HCT116 (cell line): ENCODE measurements around the gene PLA2G4B. TPM values are rescaled to one million over a fixed set of nuclear protein-coding genes. Genes with fewer than 3 reads are reported as not detected.

ENCODE experiments used
- ATAC-seq: fragments of 200-7000 bp; cut with Tn5 transposase; 2 replicates; pipeline ENCODE4 v1.9.1; 2020; ENCODE audit warnings: mild to moderate bottlenecking, moderate library complexity
- BruUV-seq: library from RNA; stranded (reverse); fragments of 400-500 nt; replicated peaks from 2 replicates; lab custom pipeline; 2021; lab: Mats Ljungman, UMichigan
- CTCF ChIA-PET: fragments of 300-600 bp; sonication (Branson Sonifier 250); formaldehyde crosslinking; loops from one replicate; lab custom pipeline; 2021; ENCODE audit warnings: antibody characterized with exemption; lab: Charles Lee
- POLR2A ChIA-PET: fragments of 300-600, 350-600 bp; sonication (Branson Sonifier 250); formaldehyde crosslinking; loops from one replicate; lab custom pipeline; 2021; ENCODE audit warnings: antibody characterized with exemption; lab: Charles Lee
- RAD21 ChIA-PET, 2 experiments: fragments of 300-600 bp; sonication (Branson Sonifier 250); formaldehyde crosslinking; loops; one replicate each; lab custom pipeline; 2023; ENCODE audit warnings: low total read pairs in 2 of 2; ENCODE audit not compliant: uncharacterized antibody in 2 of 2, unreplicated experiment in 2 of 2, low non-redundant PET in 1 of 2; lab: Charles Lee
- DNase-seq: peaks from one replicate; pipeline ENCODE4 v3.0.0-alpha.2; 2010; ENCODE audit warnings: low read depth, low spot score
- H2AFZ ChIP-seq: fragments of 200-600 bp; shearing (Covaris generic), sonication (generic); 2 replicates; pipeline ENCODE4 v1.6.1; 2017; ENCODE audit warnings: low read depth, mixed run types, mixed read lengths, antibody characterized with exemption, low read length; ENCODE audit not compliant: poor library complexity, severe bottlenecking
- H3K27ac ChIP-seq: 2 replicates; pipeline ENCODE4 v1.5.1; 2012; ENCODE audit warnings: low read depth, low read length
- H3K27me3 ChIP-seq: fragments of 200-600 bp; sonication (generic); 2 replicates; pipeline ENCODE4 v1.6.1; 2016; ENCODE audit warnings: mixed run types, low read length, mixed read lengths; ENCODE audit not compliant: insufficient read depth
- H3K36me3 ChIP-seq, 2 experiments: fragments of 200-500 bp in 1 of 2; fragments of 200-600 bp in 1 of 2; sonication (Bioruptor generic) in 1 of 2; sonication (generic) in 1 of 2; 2 replicates each; pipeline versions ENCODE4 v1.5.1 to v1.6.1; 2014 to 2016; ENCODE audit warnings: low read length in 2 of 2, inconsistent platforms in 1 of 2, mixed read lengths in 1 of 2, mixed run types in 1 of 2; ENCODE audit not compliant: insufficient read depth in 2 of 2, control insufficient read depth in 1 of 2
- H3K4me1 ChIP-seq, 2 experiments: fragments of 200-600 bp in 1 of 2; sonication (generic) in 1 of 2; 2 replicates each; pipeline versions ENCODE4 v1.5.1 to v1.6.1; 2012 to 2017; ENCODE audit warnings: low read length in 2 of 2, inconsistent platforms in 1 of 2, mild to moderate bottlenecking in 1 of 2, mixed read lengths in 1 of 2, mixed run types in 1 of 2, moderate library complexity in 1 of 2; ENCODE audit not compliant: insufficient read depth in 2 of 2, control insufficient read depth in 1 of 2
- H3K4me2 ChIP-seq: fragments of 200-600 bp; sonication (generic); 2 replicates; pipeline ENCODE4 v1.6.1; 2017; ENCODE audit warnings: mixed run types, low read length, mixed read lengths
- H3K4me3 ChIP-seq, 2 experiments: fragments of 200-600 bp in 1 of 2; sonication (generic) in 1 of 2; replicated peaks in 1 of 2; 2 replicates each; pipeline ENCODE4 v1.5.1; 2011 to 2016; ENCODE audit warnings: low read length in 2 of 2, control low read depth in 1 of 2, low read depth in 1 of 2, mild to moderate bottlenecking in 1 of 2, mixed read lengths in 1 of 2, mixed run types in 1 of 2
- H3K79me2 ChIP-seq: fragments of 200-600 bp; sonication (generic); 2 replicates; pipeline ENCODE4 v1.6.1; 2017; ENCODE audit warnings: mild to moderate bottlenecking, mixed run types, low read length, moderate library complexity, mixed read lengths; ENCODE audit not compliant: insufficient read depth
- H3K9ac ChIP-seq: fragments of 200-600 bp; sonication (generic); 2 replicates; pipeline ENCODE4 v1.6.1; 2016; ENCODE audit warnings: low read length, mixed read lengths
- H3K9me2 ChIP-seq: fragments of 200-600 bp; sonication (generic), shearing (Covaris generic); 2 replicates; pipeline ENCODE4 v1.6.1; 2017; ENCODE audit warnings: mixed run types, mild to moderate bottlenecking, moderate library complexity; ENCODE audit not compliant: insufficient read depth
- H3K9me3 ChIP-seq, 2 experiments: fragments of 200-500 bp in 1 of 2; fragments of 200-600 bp in 1 of 2; sonication (Bioruptor generic) in 1 of 2; sonication (generic) in 1 of 2; 2 replicates each; pipeline ENCODE4 v1.6.1; 2014 to 2017; ENCODE audit warnings: low read length in 2 of 2, mixed read lengths in 2 of 2, inconsistent platforms in 1 of 2, low read depth in 1 of 2, mild to moderate bottlenecking in 1 of 2, mixed run types in 1 of 2, moderate library complexity in 1 of 2; ENCODE audit not compliant: control insufficient read depth in 1 of 2, insufficient read depth in 1 of 2
- H4K20me1 ChIP-seq: fragments of 200-600 bp; sonication (generic), shearing (Covaris generic); 2 replicates; pipeline ENCODE4 v1.6.1; 2017; ENCODE audit warnings: mixed run types, mild to moderate bottlenecking, moderate library complexity; ENCODE audit not compliant: insufficient read depth
- CEBPB ChIP-seq: IDR thresholded peaks from 2 replicates; pipeline ENCODE4 v1.6.1; 2012; ENCODE audit warnings: low read depth
- EGR1 ChIP-seq: IDR thresholded peaks from 2 replicates; pipeline ENCODE4 v1.6.1; 2012; ENCODE audit warnings: low read depth
- ELF1 ChIP-seq: IDR thresholded peaks from 2 replicates; pipeline ENCODE4 v1.6.1; 2012; ENCODE audit warnings: low read depth, borderline replicate concordance
- FOSL1 ChIP-seq: IDR thresholded peaks from 2 replicates; pipeline ENCODE4 v1.6.1; 2012; ENCODE audit warnings: low read depth
- JUND ChIP-seq: IDR thresholded peaks from 2 replicates; pipeline ENCODE4 v1.6.1; 2012
- RAD21 ChIP-seq: IDR thresholded peaks from 2 replicates; pipeline ENCODE4 v1.6.1; 2012; ENCODE audit warnings: low read depth, mild to moderate bottlenecking
- SP1 ChIP-seq: IDR thresholded peaks from 2 replicates; pipeline ENCODE4 v1.6.1; 2012; ENCODE audit warnings: low read depth
- SRF ChIP-seq: IDR thresholded peaks from 2 replicates; pipeline ENCODE4 v1.6.1; 2012; ENCODE audit warnings: low read depth
- TCF7L2 ChIP-seq: IDR thresholded peaks from 2 replicates; pipeline ENCODE4 v1.7.0; 2011; ENCODE audit warnings: borderline replicate concordance, inconsistent platforms; ENCODE audit not compliant: insufficient read depth, insufficient read length; ENCODE audit errors: extremely low read depth
- YY1 ChIP-seq: IDR thresholded peaks from 2 replicates; pipeline ENCODE4 v1.6.1; 2011; ENCODE audit warnings: low read length, low read depth, moderate library complexity, mild to moderate bottlenecking; ENCODE audit not compliant: insufficient replicate concordance; ENCODE audit errors: extremely low read depth
- ZFX ChIP-seq: fragments of 450-650 bp; IDR thresholded peaks from 2 replicates; pipeline ENCODE4 v1.6.1; 2017
- ZNF274 ChIP-seq: fragments of 200-500 bp; sonication (Bioruptor generic); IDR thresholded peaks from 2 replicates; pipeline ENCODE4 v1.6.1; 2014; ENCODE audit warnings: mild to moderate bottlenecking, low read depth, low read length, inconsistent platforms
- intact Hi-C: fragments of 100-400 bp; cut with micrococcal nuclease; formaldehyde crosslinking; loops from 2 replicates; pipeline ENCODE4 v1.10.0; 2022
- total RNA-seq: library from RNA; stranded (reverse); gene quantifications from one replicate; pipeline ENCODE4 v1.2.1, GENCODE V29; 2021; ENCODE audit not compliant: unreplicated experiment
- TF ChIP-seq, protein P1 (sequence below): IDR thresholded peaks from 2 replicates; pipeline ENCODE4 v1.6.1; 2012

PLA2G4B gene
- total RNA-seq, 1 experiment from 2014 or later: 4.7 TPM

GRCh38 chr15:41797201-41797944 lies 41.3 kb upstream of the PLA2G4B start:
- no peak overlapping the region for H3K4me3 ChIP-seq
- DNase-seq (no peak), ATAC-seq (no peak)
- no peak for TF ChIP-seq EGR1
- TF ChIP-seq RAD21: no peak
- no peak for TF ChIP-seq CEBPB
- no peak for TF ChIP-seq JUND
- no peak for TF ChIP-seq FOSL1
- TF ChIP-seq SP1: no peak
- TF ChIP-seq ZNF274: no peak
- no peak for TF ChIP-seq SRF
- TF ChIP-seq, protein P1, sequence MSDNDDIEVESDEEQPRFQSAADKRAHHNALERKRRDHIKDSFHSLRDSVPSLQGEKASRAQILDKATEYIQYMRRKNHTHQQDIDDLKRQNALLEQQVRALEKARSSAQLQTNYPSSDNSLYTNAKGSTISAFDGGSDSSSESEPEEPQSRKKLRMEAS: no peak
- no peak for TF ChIP-seq ELF1
- TF ChIP-seq TCF7L2: no peak
- TF ChIP-seq YY1: no peak
- no peak for TF ChIP-seq ZFX
- ChIA-PET POLR2A (no interaction called here), RAD21 (no interaction called here), CTCF (interaction anchor here (1.0 to 1.1 kb wide), 2 partner anchors 23 kb away, joined by 3 to 4 read pairs; partner anchors contain the start of gene MAPKBP1)
- intact Hi-C loops: no loop called here
- H3K9ac ChIP-seq: no peak overlapping the region
- H3K9me3 ChIP-seq: no peaks in the 10 kb centered on the region
- H3K4me1 ChIP-seq: peaks cover 5 to 30% of the 10 kb centered on the region in 2 experiments; a peak in 3 of 4 replicates
- no peak overlapping the region for H3K4me2 ChIP-seq
- 0 out of 4 replicates have a peak, but pooled peaks cover 0 to 8% of the 10 kb centered on the region in 2 experiments for H3K36me3 ChIP-seq
- no peaks in the 10 kb centered on the region for H3K27me3 ChIP-seq
- no peaks in the 10 kb centered on the region for H3K9me2 ChIP-seq
- H3K27ac ChIP-seq: no peak overlapping the region
- H2AFZ ChIP-seq: no peak overlapping the region
- no peaks in the 10 kb centered on the region for H3K79me2 ChIP-seq
- no peaks in the 10 kb centered on the region for H4K20me1 ChIP-seq
- BruUV-seq: no TSS peak
